HG03135 (cell line): ENCODE results near the gene EWSR1.

Experiments used
- ATAC-seq: cut with Tn5 transposase; IDR thresholded peaks from one replicate; pipeline ENCODE4 v1.9.1; 2021; ENCODE audit warnings: mild to moderate bottlenecking, moderate library complexity; ENCODE audit not compliant: unreplicated experiment

EWSR1 gene

DNA sequence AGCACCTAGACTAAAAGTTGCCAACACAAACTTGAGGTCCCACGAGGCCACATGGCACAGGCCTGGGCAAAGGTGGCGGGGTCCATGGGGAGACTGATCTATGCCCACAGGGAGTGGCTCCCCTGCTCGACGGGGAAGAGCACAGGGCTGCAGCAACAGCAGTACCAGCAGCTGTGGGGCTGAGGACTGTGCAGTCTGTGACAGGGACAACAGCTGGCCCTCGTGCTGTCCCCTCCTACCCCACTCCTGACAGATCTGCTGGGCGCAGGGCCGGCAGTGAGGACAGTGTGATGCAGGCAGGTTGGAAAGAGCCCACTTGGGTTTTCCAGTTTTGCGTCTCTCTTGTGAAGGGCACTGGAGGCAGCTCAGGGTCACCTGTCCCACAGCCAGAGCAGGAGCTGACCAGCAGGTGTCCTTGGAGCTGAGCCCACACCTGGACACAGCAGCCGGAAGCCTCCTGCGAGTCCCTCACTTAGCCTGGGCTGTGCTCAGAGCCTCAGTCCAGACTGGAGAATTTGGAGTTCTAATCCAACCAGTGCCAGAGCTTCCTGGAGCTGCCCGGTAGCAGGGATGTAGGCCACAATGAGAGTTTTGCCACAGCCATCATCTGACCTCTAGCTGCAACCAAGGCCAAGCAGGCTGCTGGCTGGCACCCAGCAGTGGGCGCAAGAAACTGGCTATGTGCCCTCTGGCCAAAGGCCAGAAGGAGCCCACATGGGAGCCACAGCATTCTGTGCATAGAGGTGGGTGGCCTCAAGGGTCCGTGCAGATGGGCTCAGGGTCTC, 34.8 kb downstream of the EWSR1 start:
- ATAC-seq = no peak

DNA sequence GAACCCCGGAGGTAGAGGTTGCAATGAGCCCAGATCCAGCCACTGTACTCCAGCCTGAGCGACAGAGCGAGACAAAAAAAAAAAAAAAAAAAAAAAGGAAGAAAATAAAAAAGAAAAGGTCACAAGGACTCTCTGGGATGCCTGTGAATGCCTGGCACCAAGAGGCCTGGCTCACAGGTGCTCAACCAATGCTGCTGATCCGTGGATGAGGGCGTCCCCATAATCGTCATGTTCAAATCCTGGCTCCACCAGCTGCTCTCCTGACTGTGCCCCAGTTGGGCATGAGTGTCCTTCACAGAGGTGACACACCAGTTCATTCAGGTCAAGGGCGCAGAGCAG, 37.7 kb downstream of the EWSR1 start:
- ATAC-seq = no peak

GRCh38 chr22:29306175-29306834, 38.2 kb downstream of the EWSR1 start, which contains the start of gene GAS2L1:
Gene GAS2L1, plus strand, starts transcription at chr22:29306650. Its CDS starts 1,456 bp downstream, at chr22:29308106.
- no peak for ATAC-seq

- ATAC-seq = no peak
Measured at GRCh38 chr22:29306835-29307595, 38.9 kb downstream of the EWSR1 start.

DNA sequence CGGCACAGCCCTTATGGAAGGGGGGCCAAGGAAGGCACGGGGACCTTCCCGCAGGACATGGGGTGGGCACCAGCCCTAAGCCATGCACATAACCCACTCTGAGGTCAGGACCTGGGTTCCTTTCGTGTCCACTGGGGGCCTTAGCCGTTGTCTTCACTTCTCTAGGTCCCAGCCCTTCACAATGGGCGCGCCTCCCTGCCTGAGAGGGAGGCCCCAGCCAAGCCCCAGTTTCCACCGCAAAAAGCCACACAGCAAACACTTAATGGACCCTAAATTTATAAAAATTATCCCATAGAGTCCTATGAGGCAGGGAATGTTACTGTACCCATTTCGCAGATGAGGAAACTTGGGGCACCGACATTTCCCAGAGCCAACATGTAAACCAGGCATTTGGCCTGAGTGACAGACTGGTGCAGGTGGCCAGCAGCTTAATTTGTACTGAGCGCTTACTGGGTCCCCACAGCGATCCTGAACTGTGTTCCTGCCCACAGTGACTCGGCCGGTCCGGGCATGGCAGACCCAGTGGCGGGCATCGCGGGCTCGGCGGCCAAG, 39.6 kb downstream of the EWSR1 start:
- no peak for ATAC-seq

GRCh38 chr22:29308148-29308790, 40.2 kb downstream of the EWSR1 start:
- no peak for ATAC-seq

- no peak for ATAC-seq
Measured at GRCh38 chr22:29308791-29309262, 40.8 kb downstream of the EWSR1 start.

DNA sequence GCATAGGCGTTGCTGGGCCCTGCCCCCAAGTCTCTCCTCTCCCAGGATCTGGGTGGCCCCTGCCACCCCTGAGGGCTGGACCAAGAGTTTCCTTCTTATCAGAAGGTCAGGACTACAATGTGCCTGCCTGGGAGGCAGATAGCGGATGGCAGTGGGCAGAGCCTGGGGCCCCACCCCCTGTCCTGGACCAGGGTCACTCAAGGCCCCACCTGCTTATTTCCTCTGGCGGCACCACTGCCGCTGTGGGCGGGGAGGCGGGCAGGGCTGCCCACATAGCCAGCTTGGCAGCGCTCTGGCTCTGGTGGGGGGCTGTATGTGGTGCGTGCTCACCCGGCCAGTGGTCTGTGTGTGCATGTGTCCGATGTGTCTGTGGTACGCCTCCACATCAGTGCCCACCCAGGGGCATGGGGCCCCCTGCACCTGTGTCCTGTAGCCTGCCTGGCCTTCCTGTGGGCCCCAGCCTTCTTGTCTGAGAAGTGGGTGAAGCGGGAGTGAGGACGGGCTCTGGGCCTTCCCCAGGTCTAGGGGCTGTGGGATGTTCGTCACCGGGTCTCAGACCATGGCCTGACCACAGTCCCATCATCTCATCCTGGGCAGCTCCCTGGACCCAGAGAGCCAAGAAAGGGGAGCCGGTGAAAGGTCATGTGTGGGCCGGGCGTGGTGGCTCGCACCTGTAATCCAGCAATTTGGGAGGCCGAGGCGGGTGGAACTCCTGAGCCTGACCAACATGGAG, 41.4 kb downstream of the EWSR1 start:
- no peak for ATAC-seq

GRCh38 chr22:29310065-29310862, 42.2 kb downstream of the EWSR1 start:
- no peak for ATAC-seq

GRCh38 chr22:29310863-29311339, 42.8 kb downstream of the EWSR1 start:
- ATAC-seq = no peak

DNA sequence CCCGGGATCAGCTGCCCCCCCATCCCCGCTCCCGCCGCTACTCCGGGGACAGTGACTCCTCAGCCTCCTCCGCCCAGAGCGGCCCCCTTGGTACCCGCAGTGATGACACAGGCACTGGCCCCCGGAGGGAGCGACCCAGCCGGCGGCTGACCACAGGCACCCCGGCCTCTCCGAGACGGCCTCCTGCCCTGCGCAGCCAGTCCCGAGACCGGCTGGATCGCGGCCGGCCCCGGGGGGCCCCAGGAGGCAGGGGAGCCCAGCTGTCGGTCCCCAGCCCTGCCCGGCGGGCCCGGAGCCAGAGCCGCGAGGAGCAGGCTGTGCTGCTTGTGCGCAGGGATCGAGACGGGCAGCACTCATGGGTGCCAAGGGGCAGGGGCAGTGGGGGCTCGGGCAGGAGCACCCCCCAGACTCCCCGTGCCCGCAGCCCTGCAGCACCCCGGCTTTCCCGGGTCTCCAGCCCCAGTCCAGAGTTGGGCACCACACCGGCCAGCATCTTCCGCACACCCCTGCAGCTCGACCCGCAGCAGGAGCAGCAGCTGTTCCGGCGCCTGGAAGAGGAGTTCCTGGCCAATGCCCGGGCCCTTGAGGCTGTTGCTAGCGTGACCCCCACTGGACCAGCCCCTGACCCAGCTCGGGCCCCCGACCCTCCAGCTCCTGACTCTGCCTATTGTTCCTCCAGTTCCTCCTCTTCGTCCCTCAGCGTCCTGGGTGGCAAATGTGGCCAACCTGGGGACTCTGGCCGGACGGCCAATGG, 43.6 kb downstream of the EWSR1 start:
- no peak for ATAC-seq

DNA sequence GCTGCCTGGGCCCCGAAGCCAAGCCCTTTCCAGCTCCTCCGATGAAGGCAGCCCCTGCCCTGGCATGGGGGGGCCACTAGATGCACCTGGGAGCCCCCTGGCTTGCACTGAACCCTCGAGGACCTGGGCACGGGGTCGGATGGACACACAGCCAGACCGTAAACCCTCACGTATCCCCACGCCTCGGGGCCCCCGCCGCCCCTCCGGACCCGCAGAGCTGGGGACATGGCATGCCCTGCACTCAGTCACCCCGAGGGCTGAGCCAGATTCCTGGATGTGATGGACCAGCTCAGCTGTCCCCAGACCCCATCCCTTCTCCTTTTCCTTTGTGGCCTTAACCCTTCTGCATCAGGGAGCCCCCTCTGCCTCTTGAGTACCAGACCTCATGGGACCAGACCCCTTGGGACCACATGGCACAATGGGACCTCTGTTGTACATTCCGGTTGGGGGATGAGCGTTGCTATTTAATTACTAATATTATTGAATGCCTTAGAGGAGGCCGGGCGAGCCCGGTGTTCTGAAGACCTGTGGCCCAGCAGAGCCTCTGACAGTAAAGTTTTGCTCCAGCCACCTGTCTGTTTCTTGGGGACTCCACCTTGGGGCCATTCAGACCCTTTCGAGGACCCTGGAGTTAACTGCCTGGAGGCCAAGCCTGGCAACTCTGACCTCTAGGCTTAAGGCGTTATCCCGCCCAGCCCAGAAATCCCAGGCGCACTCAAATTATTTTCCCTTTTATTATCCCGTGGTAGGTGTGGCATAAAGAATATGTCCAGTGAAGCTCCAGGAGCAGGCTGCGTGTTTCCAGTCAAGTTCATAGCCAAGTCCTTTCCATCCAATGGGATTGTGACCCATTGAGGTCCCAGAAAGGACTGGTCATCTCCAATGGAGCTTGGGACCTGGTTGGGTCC, 44.4 kb downstream of the EWSR1 start:
- no peak for ATAC-seq

DNA sequence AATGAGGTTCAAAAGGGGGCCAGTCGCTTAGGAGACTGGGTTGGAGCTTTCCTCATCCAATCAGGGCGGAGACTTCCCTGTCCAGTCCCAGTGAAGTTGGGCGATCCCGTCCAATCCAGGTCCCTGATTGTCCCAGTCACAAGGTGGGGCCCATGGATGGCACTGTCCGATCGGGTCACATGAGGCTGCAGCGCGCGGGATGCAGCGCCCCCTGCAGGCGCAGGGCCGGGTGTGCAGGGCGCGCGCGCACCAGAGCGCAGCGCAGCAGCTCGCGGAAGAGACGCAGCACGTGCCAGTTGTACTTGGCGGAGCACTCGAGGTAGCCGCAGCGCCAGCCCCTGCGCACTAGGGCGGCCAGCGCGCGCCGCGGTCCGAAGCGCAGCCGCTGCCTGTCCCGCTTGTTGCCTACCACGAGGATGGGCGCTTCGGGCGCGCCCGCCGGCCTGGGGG, 45.1 kb downstream of the EWSR1 start:
- ATAC-seq = no peak

DNA sequence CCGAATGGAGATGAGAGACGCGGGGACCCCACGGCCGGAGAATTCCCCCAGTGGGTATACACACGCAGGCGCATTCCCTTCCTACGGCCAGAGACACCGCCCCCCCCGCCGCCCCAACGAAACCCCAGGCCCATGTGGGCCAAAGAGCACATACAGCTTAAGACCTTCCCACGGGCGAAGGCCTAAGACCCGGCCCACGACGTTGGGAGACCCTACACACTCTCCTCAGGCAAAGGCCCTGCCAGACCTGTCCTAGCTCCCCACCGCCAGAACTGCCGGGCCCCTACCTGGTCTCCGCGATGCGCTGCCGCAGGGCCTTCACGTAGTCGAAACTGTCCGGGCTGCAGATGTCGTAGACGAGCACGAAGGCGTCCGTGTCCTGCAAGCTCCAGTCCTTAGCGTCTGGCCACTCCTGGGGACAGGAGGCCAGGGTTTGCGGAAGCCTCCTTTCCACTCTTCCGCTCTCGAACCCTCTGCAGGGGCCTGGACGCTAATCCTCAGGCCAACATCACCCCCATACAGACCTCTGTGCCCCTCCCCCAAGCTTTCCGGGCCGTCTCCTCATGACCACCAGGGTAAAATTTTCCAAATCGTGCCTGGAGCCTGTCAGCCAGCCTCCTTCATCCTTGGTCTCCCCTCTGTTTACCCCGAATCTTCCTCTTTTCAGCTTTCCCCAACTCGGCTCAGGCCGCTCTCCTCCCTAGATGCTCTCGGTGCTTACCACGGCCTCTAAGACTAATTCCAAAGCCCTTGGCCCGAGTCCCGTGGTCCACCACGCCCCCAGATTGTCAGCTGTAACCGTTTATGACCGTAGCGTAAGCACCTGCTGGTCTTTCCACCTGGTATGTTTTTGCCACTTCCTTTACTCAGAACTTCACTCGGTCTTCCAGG, 45.8 kb downstream of the EWSR1 start:
- ATAC-seq = no peak

- ATAC-seq = no peak
Measured at GRCh38 chr22:29314537-29315285, 46.6 kb downstream of the EWSR1 start.
